PC-3 (cell line): ENCODE measurements around the gene SLC6A1. TPM values are rescaled to one million over a fixed set of nuclear protein-coding genes. Genes with fewer than 3 reads are reported as not detected.

ENCODE experiments used
- ATAC-seq: fragments of 200-7000 bp; cut with Tn5 transposase; 2 replicates; pipeline ENCODE4 v1.9.1; 2020; ENCODE audit warnings: mild to moderate bottlenecking, moderate library complexity
- BruUV-seq: library from RNA; stranded (reverse); fragments of 400-500 nt; replicated peaks from 2 replicates; lab custom pipeline; 2021; lab: Mats Ljungman, UMichigan
- CTCF ChIA-PET: fragments of 300-600 bp; sonication (Branson Sonifier 250); formaldehyde crosslinking; loops from one replicate; lab custom pipeline; 2022; ENCODE audit warnings: antibody characterized with exemption; lab: Charles Lee
- POLR2A ChIA-PET: fragments of 300-600 bp; sonication (Branson Sonifier 250); formaldehyde crosslinking; loops from one replicate; lab custom pipeline; 2022; ENCODE audit warnings: antibody characterized with exemption; ENCODE audit not compliant: unreplicated experiment; lab: Charles Lee
- DNase-seq: peaks from one replicate; pipeline ENCODE4 v3.0.0-alpha.2; 2015
- H2AFZ ChIP-seq: fragments of 300-600 bp; sonication (generic); 2 replicates; pipeline ENCODE4 v1.6.0; 2016; ENCODE audit warnings: antibody characterized with exemption, low read length
- H3F3A ChIP-seq: fragments of 300-600 bp; sonication (generic); one replicate; pipeline ENCODE4 v1.6.0; 2017; ENCODE audit warnings: antibody characterized with exemption, low read length, control low read depth, mild to moderate bottlenecking; ENCODE audit not compliant: unreplicated experiment
- H3K27ac ChIP-seq: fragments of 300-600 bp; sonication (generic); 2 replicates; pipeline ENCODE4 v1.5.1; 2016; ENCODE audit warnings: mild to moderate bottlenecking, low read length
- H3K27me3 ChIP-seq: fragments of 300-600 bp; sonication (generic); 2 replicates; pipeline ENCODE4 v1.6.1; 2016; ENCODE audit warnings: low read length, mixed read lengths
- H3K36me3 ChIP-seq: fragments of 300-600 bp; sonication (generic); 2 replicates; pipeline ENCODE4 v1.6.1; 2016; ENCODE audit warnings: low read depth, mixed run types, low read length, mixed read lengths
- H3K4me1 ChIP-seq: fragments of 300-600 bp; sonication (generic); 2 replicates; pipeline ENCODE4 v1.5.1; 2016; ENCODE audit warnings: low read length; ENCODE audit not compliant: insufficient read depth
- H3K4me2 ChIP-seq: fragments of 300-600 bp; sonication (generic); 2 replicates; pipeline ENCODE4 v1.6.0; 2016; ENCODE audit warnings: low read length
- H3K4me3 ChIP-seq: fragments of 300-600 bp; sonication (generic); 2 replicates; pipeline ENCODE4 v1.5.1; 2016; ENCODE audit warnings: mild to moderate bottlenecking, low read length, mixed read lengths
- H3K79me2 ChIP-seq: fragments of 300-600 bp; sonication (generic); 2 replicates; pipeline ENCODE4 v1.6.1; 2017; ENCODE audit warnings: low read length, mixed read lengths
- H3K9ac ChIP-seq: fragments of 300-600 bp; sonication (generic); 2 replicates; pipeline ENCODE4 v1.6.0; 2016; ENCODE audit warnings: mild to moderate bottlenecking, low read length
- H3K9me2 ChIP-seq: fragments of 300-600 bp; sonication (generic); replicated peaks from 2 replicates; pipeline ENCODE4 v1.6.1; 2016; ENCODE audit warnings: mixed run types, low read length, mixed read lengths
- H3K9me3 ChIP-seq: fragments of 300-600 bp; sonication (generic); 2 replicates; pipeline ENCODE4 v1.6.1; 2016; ENCODE audit warnings: low read length, mixed read lengths
- H4K20me1 ChIP-seq: fragments of 300-600 bp; sonication (generic); 2 replicates; pipeline ENCODE4 v1.6.1; 2016; ENCODE audit warnings: low read length, mixed read lengths
- CTCF ChIP-seq: fragments of 300-600 bp; sonication (generic); conservative IDR thresholded peaks from 2 replicates; pipeline ENCODE4 v1.5.1; 2017; ENCODE audit warnings: antibody characterized with exemption, low read depth, mild to moderate bottlenecking, low read length
- EZH2 ChIP-seq: fragments of 300-600 bp; sonication (generic); IDR thresholded peaks from one replicate; pipeline ENCODE4 v1.6.1; 2017; ENCODE audit warnings: antibody characterized with exemption, mild to moderate bottlenecking, low read length; ENCODE audit not compliant: unreplicated experiment
- EZH2phosphoT487 ChIP-seq: fragments of 300-600 bp; sonication (generic); IDR thresholded peaks from 2 replicates; pipeline ENCODE4 v1.6.1; 2018; ENCODE audit warnings: mild to moderate bottlenecking, antibody characterized with exemption, low read length, borderline replicate concordance
- intact Hi-C: fragments of 100-400 bp; cut with micrococcal nuclease; formaldehyde crosslinking; loops from 2 replicates; pipeline ENCODE4 v1.9.0; 2023
- total RNA-seq: library from RNA; depleted of rRNA; stranded (reverse); fragments of >200 nt; gene quantifications from 2 replicates; pipeline ENCODE4 v1.2.3, GENCODE V29; 2014

Gene SLC6A1
- total RNA-seq, 1 experiment from 2014 or later = not detected

GRCh38 chr3:11004563-11004962 lies 12.0 kb downstream of the SLC6A1 start:
- peaks cover 57% of the 10 kb centered on the region for H3K27me3 ChIP-seq
- CTCF ChIA-PET = no interaction called here
- no peak overlapping the region for H2AFZ ChIP-seq
- ATAC-seq (no peak), DNase-seq (no peak)
- H3K4me2 ChIP-seq = no peak overlapping the region
- H3K79me2 ChIP-seq = no peaks in the 10 kb centered on the region
- no TSS peak for BruUV-seq
- H3K4me3 ChIP-seq = no peak overlapping the region
- no peaks in the 10 kb centered on the region for H4K20me1 ChIP-seq
- intact Hi-C loops = no loop called here
- no peaks in the 10 kb centered on the region for H3K9me3 ChIP-seq
- no peak overlapping the region for H3K27ac ChIP-seq
- POLR2A ChIA-PET = no interaction called here
- H3K36me3 ChIP-seq = no peaks in the 10 kb centered on the region
- H3K9me2 ChIP-seq = no peaks in the 10 kb centered on the region
- no peak for TF ChIP-seq EZH2
- TF ChIP-seq EZH2phosphoT487 = no peak
- no peaks in the 10 kb centered on the region for H3F3A ChIP-seq
- H3K4me1 ChIP-seq = no peaks in the 10 kb centered on the region
- H3K9ac ChIP-seq = no peak overlapping the region

DNA sequence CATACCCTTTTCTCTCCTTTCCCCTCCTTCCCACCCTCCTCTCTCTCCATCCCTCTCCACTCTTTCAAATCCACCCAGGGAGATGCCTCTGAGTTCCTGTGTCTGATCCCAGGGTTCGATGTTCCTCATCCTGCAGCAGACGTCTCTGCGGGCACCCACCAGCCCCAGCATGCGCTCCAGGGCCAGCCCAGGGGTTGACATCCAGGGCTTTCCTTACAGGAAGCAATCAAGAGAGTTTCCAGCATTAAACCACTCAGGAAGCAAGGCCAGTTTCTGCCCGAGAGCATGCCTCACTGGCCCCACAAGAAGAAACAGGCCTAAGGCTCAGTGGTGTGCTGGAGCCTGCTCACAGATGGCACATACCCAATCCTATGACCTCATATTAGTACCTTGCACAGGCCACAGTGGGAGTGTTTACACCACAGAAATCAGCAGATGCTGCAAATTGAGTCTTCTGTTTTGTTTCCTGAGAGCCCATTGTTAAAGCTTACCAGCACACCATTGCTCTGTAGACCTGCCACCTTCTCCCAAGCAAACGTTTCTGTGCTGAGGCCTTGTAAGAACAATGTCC lies 13.2 kb downstream of the SLC6A1 start:
- Histone ChIP-seq H3K9ac (no peak overlapping the region), H3K4me1 (no peaks in the 10 kb centered on the region), H3K4me2 (no peak overlapping the region), H3K79me2 (no peaks in the 10 kb centered on the region), H3K9me3 (no peaks in the 10 kb centered on the region), H3K9me2 (no peaks in the 10 kb centered on the region), H2AFZ (no peak overlapping the region), H3K36me3 (no peaks in the 10 kb centered on the region), H3K4me3 (no peak overlapping the region), H3K27me3 (peaks cover 48% of the 10 kb centered on the region), H3F3A (no peaks in the 10 kb centered on the region), H3K27ac (no peak overlapping the region), H4K20me1 (no peaks in the 10 kb centered on the region)
- intact Hi-C loops = no loop called here
- TF ChIP-seq EZH2phosphoT487 (no peak), EZH2 (no peak), CTCF (no peak)
- no TSS peak for BruUV-seq
- no peak for DNase-seq
- ATAC-seq = no peak
- ChIA-PET CTCF (no interaction called here), POLR2A (no interaction called here)

DNA sequence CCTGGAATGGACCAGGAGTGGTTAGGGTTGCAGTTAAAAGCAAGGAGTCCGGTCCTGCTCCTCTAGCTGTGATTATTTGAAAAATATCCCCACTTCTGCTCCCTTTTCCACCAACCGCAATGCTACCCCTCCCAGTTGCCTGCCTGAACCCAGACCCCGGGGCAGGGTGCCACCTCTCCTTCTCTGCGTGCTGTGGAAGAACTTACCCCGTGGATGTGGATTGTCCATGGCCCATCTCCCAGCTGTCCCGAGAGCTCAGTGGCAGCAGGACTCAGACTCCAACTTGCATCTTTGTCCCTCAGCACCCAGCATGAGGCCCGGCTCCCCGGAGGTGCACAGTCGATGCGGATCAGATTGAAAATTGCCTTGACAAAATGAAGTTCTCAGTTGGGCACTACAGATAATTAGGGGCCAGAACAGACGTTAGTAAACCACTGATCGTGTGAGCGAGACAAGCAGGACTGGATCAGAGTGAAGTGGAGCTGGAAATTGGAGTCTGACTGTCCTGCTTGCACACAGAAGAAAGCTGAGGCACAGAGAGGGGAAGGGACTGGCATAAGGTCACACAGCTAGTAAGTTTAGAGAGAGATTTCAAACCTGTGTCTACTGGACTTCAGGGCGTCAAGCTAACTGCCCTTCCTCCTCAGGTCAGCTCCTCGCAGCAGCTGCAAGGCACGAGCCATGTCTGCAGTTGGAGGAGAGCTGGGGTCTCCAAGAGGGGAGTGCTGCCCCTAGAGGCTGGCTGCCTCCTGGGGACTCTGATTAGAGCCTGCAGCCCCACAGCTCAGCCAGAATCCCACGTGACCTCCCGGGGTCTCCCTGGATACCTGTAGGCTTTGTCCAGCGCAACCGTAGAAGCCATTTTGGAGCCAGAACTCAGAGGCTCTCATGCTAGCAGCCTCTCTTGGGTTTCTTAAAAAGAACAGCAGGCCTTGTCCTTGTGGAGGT lies 14.7 kb downstream of the SLC6A1 start:
- H2AFZ ChIP-seq = no peak overlapping the region
- no peak overlapping the region for H3K4me2 ChIP-seq
- intact Hi-C loops = no loop called here
- H3K79me2 ChIP-seq = no peaks in the 10 kb centered on the region
- no peaks in the 10 kb centered on the region for H3K36me3 ChIP-seq
- H3K4me3 ChIP-seq = no peak overlapping the region
- no peaks in the 10 kb centered on the region for H3K4me1 ChIP-seq
- no peaks in the 10 kb centered on the region for H3K9me2 ChIP-seq
- no peak overlapping the region for H3K9ac ChIP-seq
- BruUV-seq = no TSS peak
- no peak overlapping the region for H3K27ac ChIP-seq
- no peaks in the 10 kb centered on the region for H3K9me3 ChIP-seq
- ChIA-PET CTCF (no interaction called here), POLR2A (no interaction called here)
- H3F3A ChIP-seq = no peaks in the 10 kb centered on the region
- DNase-seq (no peak), ATAC-seq (no peak)
- H4K20me1 ChIP-seq = no peaks in the 10 kb centered on the region
- TF ChIP-seq EZH2phosphoT487 (no peak), EZH2 (no peak), CTCF (no peak)
- H3K27me3 ChIP-seq = peaks cover 56% of the 10 kb centered on the region
